IPS DF 6.9 (cell line): ENCODE data around the gene EML6.
A peak's percentile ranks its signal among the peaks of the same experiment; 100 is the strongest.

ENCODE experiments used
- DNase-seq: peaks from one replicate; pipeline ENCODE4 v3.0.0-alpha.2; 2013; ENCODE audit warnings: low read depth, low spot score
- H3K27ac ChIP-seq: one replicate; pipeline ENCODE4 v1.5.1; 2013; ENCODE audit warnings: low read length, control low read depth
- H3K27me3 ChIP-seq: 2 replicates; pipeline ENCODE4 v1.6.1; 2013; ENCODE audit warnings: mild to moderate bottlenecking, low read length; ENCODE audit not compliant: control insufficient read depth, insufficient read depth
- H3K36me3 ChIP-seq: 2 replicates; pipeline ENCODE4 v1.6.1; 2013; ENCODE audit warnings: low read length; ENCODE audit not compliant: control insufficient read depth, insufficient read depth
- H3K4me1 ChIP-seq: 2 replicates; pipeline ENCODE4 v1.6.1; 2013; ENCODE audit warnings: low read length; ENCODE audit not compliant: control insufficient read depth, insufficient read depth
- H3K4me3 ChIP-seq: 2 replicates; pipeline ENCODE4 v1.5.1; 2013; ENCODE audit warnings: mild to moderate bottlenecking, low read length
- H3K9me3 ChIP-seq: 2 replicates; pipeline ENCODE4 v1.6.1; 2013; ENCODE audit warnings: low read length, inconsistent platforms; ENCODE audit not compliant: control insufficient read depth, insufficient read depth
- WGBS: extraction: QIAGEN DNeasy Blood & Tissue Kit; methylation state at CpG from one replicate; pipeline ENCODE4 v1.1.7; 2013; ENCODE audit warnings: mixed read lengths, missing lambda C conversion rate; ENCODE audit not compliant: insufficient read length, insufficient coverage; 5-methylcytosine and 5-hydroxymethylcytosine counted together

The EML6 gene

DNA sequence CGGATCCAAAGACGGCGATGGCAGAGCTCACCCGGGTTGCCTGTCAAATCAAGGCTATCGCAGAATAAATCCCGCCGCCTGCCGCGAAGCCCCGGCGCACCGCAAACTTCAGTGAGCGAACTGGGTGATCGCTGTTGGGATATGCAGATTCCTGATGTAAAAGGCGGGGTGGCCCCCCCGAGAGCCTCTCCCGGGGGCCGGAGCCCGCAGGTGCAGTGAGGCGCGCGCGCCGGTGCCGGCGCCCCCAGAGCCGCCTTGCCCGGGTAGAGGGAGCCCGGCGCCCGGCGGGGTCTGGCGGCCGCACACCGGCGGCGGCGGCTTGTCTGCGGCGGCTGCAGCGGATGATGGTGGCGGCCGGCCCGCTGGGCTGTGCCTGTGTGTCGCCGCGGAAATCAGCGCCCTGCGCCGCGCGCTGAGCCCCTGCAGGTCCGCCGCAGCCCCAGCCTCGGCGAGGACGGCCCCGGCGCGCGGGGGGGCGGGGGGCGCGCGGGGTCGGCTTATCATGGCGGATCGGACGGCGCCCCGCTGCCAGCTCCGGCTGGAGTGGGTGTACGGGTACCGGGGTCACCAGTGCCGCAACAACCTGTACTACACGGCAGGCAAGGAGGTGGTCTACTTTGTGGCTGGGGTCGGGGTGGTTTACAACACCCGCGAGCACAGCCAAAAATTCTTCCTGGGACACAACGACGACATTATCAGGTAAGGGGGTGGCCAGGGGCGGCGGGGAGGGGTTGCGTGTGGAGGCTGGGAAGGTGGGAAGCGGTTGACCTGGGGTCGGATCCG lies 1.3 kb downstream of the EML6 start:
- peak overlapping the region; percentile 82; the same call in 1 of the 2 replicates for H3K4me3 ChIP-seq
- DNase-seq = no peak
- H3K36me3 ChIP-seq = no peaks in the 10 kb centered on the region
- H3K4me1 ChIP-seq = no peaks in the 10 kb centered on the region
- peaks cover 20% of the 10 kb centered on the region for H3K27me3 ChIP-seq
- H3K9me3 ChIP-seq = no peaks in the 10 kb centered on the region
- WGBS = no CpG with 5 or more reads among the region's 87 CpGs
- H3K27ac ChIP-seq = no peak overlapping the region

- no peak for DNase-seq
- Histone ChIP-seq H3K27me3 (peaks cover 20% of the 10 kb centered on the region), H3K9me3 (no peaks in the 10 kb centered on the region), H3K4me1 (no peaks in the 10 kb centered on the region), H3K36me3 (no peaks in the 10 kb centered on the region), H3K27ac (no peak overlapping the region), H3K4me3 (peak overlapping the region; percentile 82; the same call in 1 of the 2 replicates)
- WGBS = no CpG with 5 or more reads among the region's 8 CpGs
Observed at GRCh38 chr2:54725343-54726099, 2.1 kb downstream of the EML6 start.

DNA sequence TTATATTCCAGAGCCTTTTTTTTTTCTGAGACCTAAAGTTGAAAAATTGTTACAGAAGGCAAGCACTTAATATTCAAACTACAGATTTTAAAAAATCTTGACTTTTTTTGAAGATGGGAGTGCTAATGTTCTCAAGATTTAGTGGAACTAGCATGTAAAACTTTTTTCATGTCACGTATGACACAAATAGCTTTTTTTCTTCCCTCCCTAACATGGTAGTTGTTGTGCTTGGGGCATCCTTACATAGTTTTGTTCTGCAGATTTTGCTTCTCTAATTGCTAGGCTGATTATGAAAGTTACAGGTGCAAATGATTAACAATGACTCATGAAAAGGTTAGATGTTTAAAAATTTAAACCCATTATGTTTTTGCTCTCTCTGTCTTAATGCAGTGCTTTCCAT lies 3.0 kb downstream of the EML6 start:
- Histone ChIP-seq H3K36me3 (no peaks in the 10 kb centered on the region), H3K4me1 (no peaks in the 10 kb centered on the region), H3K4me3 (no peak overlapping the region), H3K27ac (no peak overlapping the region), H3K9me3 (no peaks in the 10 kb centered on the region), H3K27me3 (peaks cover 20% of the 10 kb centered on the region)
- DNase-seq = no peak
- no CpG with 5 or more reads among the region's 1 CpG for WGBS

DNA sequence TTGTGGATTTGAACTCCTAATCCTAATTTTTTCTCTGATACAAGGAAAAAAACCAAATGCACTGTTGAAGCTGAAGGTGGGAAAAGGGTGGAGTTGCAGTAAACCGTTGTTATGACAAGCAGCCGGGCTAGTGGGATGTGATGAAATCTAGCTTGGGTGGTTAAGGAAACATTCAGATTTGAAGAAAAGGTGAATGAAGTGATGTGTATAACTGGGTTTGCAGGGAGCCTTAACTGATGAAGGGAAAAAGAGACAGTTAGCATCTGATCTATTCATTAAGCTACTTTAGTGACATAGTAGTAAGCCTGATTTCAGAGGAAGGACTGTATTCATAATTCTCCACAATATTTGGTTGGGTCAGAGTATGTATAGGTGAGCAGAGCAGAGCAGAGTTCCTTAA lies 3.5 kb downstream of the EML6 start:
- Histone ChIP-seq H3K36me3 (no peaks in the 10 kb centered on the region), H3K9me3 (0 out of 2 replicates have a peak, but pooled peaks cover 2% of the 10 kb centered on the region), H3K27me3 (peaks cover 20% of the 10 kb centered on the region), H3K27ac (no peak overlapping the region), H3K4me1 (no peaks in the 10 kb centered on the region), H3K4me3 (no peak overlapping the region)
- no peak for DNase-seq
- no CpG with 5 or more reads among the region's 2 CpGs for WGBS

DNA sequence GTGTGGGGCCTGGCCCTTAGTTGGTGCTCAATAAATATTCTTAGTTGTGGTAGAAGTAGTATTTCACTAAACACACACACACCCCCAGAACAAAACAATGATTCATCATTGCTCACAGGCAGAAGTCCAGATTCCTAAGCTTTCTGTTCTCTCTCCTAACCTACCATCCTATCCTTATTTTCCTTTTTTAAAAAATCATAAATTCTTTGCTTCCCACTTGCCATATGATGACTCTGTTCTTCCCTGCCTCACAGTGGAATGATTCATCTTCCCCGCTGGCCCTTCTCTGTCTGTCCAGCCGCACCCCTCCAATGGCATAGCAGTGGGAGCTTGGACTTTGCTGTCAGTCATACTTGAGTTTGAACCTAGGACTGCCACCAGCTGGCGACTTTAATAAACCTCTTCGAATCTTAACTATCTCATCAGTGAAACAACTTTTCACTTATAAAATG lies 5.2 kb downstream of the EML6 start:
- no peak for DNase-seq
- Histone ChIP-seq H3K36me3 (no peaks in the 10 kb centered on the region), H3K4me1 (no peaks in the 10 kb centered on the region), H3K27me3 (peaks cover 20% of the 10 kb centered on the region), H3K9me3 (0 out of 2 replicates have a peak, but pooled peaks cover 2% of the 10 kb centered on the region), H3K27ac (no peak overlapping the region), H3K4me3 (no peak overlapping the region)
- whole genome bisulfite sequencing = no CpG with 5 or more reads among the region's 4 CpGs

GRCh38 chr2:54735636-54736035 lies 12.2 kb downstream of the EML6 start:
- 0 out of 2 replicates have a peak, but pooled peaks cover 2% of the 10 kb centered on the region for H3K9me3 ChIP-seq
- no peaks in the 10 kb centered on the region for H3K36me3 ChIP-seq
- no peaks in the 10 kb centered on the region for H3K4me1 ChIP-seq
- no peak overlapping the region for H3K27ac ChIP-seq
- DNase-seq = no peak
- H3K4me3 ChIP-seq = no peak overlapping the region
- WGBS = no CpG with 5 or more reads among the region's 2 CpGs
- H3K27me3 ChIP-seq = no peaks in the 10 kb centered on the region

- no peaks in the 10 kb centered on the region for H3K9me3 ChIP-seq
- no peak overlapping the region for H3K4me3 ChIP-seq
- no peaks in the 10 kb centered on the region for H3K36me3 ChIP-seq
- no peak overlapping the region for H3K27ac ChIP-seq
- H3K4me1 ChIP-seq = no peaks in the 10 kb centered on the region
- no peaks in the 10 kb centered on the region for H3K27me3 ChIP-seq
- DNase-seq = no peak
Observed at GRCh38 chr2:54738281-54738680, 14.8 kb downstream of the EML6 start.

DNA sequence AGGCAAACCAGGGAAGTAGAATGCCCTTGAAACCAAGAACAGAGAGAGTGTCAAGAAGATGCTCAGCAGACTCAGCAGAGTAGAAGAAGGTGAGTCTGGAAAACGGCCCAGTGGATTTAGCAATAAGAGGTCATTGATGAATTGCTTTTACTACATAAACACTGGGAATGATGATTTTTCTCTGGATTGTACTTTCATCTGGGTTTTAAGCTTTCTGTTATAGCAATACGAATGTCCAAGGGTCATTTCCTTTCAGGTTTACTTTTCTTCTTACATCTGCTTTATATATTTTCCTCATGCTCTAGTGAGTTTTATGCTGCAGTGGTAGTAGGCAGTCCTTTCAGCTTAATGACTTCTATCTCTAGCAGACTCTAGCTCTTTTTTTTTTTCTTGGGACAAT lies 16.9 kb downstream of the EML6 start:
- no peaks in the 10 kb centered on the region for H3K27me3 ChIP-seq
- no peak overlapping the region for H3K27ac ChIP-seq
- no peaks in the 10 kb centered on the region for H3K4me1 ChIP-seq
- no peaks in the 10 kb centered on the region for H3K9me3 ChIP-seq
- no peak for DNase-seq
- H3K36me3 ChIP-seq = no peaks in the 10 kb centered on the region
- no CpG with 5 or more reads among the region's 2 CpGs for WGBS
- no peak overlapping the region for H3K4me3 ChIP-seq

GRCh38 chr2:54741250-54741649 lies 17.8 kb downstream of the EML6 start:
- H3K4me1 ChIP-seq = no peaks in the 10 kb centered on the region

DNA sequence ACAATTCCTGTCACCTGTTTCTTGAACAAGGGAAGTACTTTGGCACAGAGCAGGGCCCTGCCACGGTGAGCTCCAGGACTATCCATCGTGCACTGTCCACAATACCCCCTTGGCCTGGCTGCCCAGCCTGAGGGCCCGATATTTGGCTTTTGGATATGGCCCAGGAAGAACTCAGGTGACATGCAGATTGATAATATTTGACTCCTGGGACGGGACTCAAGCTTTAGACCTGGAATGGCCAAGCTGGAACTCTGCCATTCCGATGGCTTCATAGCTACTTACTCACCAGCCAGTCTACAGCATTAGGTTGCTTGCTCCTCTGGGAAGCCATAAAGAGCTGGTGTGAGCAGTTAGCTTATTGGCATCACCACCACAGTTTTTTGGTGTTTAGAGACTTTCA lies 26.6 kb downstream of the EML6 start:
- no peaks in the 10 kb centered on the region for H3K9me3 ChIP-seq
- no CpG with 5 or more reads among the region's 5 CpGs for WGBS
- no peak overlapping the region for H3K27ac ChIP-seq
- H3K4me1 ChIP-seq = no peaks in the 10 kb centered on the region
- no peak for DNase-seq
- H3K27me3 ChIP-seq = no peaks in the 10 kb centered on the region
- no peak overlapping the region for H3K4me3 ChIP-seq
- no peaks in the 10 kb centered on the region for H3K36me3 ChIP-seq

More at GRCh38 chr2:54741250-54741649, 17.8 kb downstream of the EML6 start:
- Histone ChIP-seq H3K9me3 (no peaks in the 10 kb centered on the region), H3K36me3 (no peaks in the 10 kb centered on the region), H3K27me3 (no peaks in the 10 kb centered on the region), H3K4me3 (no peak overlapping the region), H3K27ac (no peak overlapping the region)
- no CpG with 5 or more reads among the region's 1 CpG for WGBS
- DNase-seq = no peak
